ENCODE measurements around the gene MACROH2A1. TPM values are rescaled to one million over a fixed set of nuclear protein-coding genes. Genes with fewer than 3 reads are reported as not detected.

MACROH2A1 gene
- total RNA-seq, 1 donor from 2014 or later = 215 TPM

DNA sequence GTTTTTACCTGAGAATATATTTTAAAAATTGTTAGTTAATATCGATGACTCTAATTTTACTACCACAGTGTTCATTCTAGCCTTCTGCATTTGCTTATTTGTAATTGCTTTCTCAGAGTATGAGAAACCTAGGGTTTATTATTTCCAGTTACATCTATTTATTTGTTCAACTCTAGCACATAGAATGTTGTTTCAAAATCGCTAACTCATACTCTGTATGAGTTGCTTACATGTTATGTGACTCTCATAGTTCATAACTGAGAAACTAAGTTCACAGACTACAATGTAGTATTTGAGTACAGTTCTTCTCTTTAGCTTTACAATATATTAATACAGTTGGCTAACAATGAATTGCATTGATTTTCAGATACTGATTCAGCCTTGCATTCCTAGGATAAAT, 103.2 kb downstream of the MACROH2A1 start:
- Mint-ChIP-seq H3K27me3 (ENCODE audit: unreplicated experiment) (no peaks in the 10 kb centered on the region), H3K9me3 (ENCODE audit: unreplicated experiment) (no peaks in the 10 kb centered on the region), H3K4me1 (ENCODE audit: low read depth, unreplicated experiment) (no peaks in the 10 kb centered on the region), H3K27ac (ENCODE audit: unreplicated experiment) (no peak overlapping the region), H3K4me3 (ENCODE audit: unreplicated experiment) (no peak overlapping the region), H3K36me3 (ENCODE audit: unreplicated experiment) (no peaks in the 10 kb centered on the region)
- TF ChIP-seq, protein P1, sequence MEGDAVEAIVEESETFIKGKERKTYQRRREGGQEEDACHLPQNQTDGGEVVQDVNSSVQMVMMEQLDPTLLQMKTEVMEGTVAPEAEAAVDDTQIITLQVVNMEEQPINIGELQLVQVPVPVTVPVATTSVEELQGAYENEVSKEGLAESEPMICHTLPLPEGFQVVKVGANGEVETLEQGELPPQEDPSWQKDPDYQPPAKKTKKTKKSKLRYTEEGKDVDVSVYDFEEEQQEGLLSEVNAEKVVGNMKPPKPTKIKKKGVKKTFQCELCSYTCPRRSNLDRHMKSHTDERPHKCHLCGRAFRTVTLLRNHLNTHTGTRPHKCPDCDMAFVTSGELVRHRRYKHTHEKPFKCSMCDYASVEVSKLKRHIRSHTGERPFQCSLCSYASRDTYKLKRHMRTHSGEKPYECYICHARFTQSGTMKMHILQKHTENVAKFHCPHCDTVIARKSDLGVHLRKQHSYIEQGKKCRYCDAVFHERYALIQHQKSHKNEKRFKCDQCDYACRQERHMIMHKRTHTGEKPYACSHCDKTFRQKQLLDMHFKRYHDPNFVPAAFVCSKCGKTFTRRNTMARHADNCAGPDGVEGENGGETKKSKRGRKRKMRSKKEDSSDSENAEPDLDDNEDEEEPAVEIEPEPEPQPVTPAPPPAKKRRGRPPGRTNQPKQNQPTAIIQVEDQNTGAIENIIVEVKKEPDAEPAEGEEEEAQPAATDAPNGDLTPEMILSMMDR (IDR thresholded peaks at IDR 0.05; ENCODE audit: partially characterized antibody, unreplicated experiment) = no peak
- DNase-seq = no peak

DNA sequence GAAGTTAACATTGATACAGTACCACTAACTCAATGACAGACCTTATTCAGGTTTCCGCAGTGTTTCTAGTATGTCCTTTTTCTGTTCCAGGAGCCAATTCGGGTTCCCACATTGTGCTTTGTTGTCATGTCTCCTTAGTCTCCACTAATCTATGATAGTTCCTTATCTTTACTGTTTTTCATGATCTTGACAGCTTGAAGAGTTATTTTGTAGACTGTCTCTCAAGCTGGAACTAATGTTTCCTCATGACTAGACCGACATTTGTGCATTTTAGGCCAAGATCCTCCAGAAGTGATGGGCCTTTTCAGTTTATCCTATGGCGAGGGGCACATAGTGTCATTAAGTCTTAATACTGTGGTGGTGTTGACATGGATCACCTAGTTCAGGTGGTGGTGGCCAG, 104.2 kb downstream of the MACROH2A1 start:
- Mint-ChIP-seq H3K27ac (ENCODE audit: unreplicated experiment) (no peak overlapping the region), H3K4me3 (ENCODE audit: unreplicated experiment) (no peak overlapping the region), H3K4me1 (ENCODE audit: low read depth, unreplicated experiment) (no peaks in the 10 kb centered on the region), H3K9me3 (ENCODE audit: unreplicated experiment) (no peaks in the 10 kb centered on the region), H3K36me3 (ENCODE audit: unreplicated experiment) (no peaks in the 10 kb centered on the region), H3K27me3 (ENCODE audit: unreplicated experiment) (no peaks in the 10 kb centered on the region)
- TF ChIP-seq, protein P1 (IDR thresholded peaks at IDR 0.05; ENCODE audit: partially characterized antibody, unreplicated experiment) = no peak
- no peak for DNase-seq

DNA sequence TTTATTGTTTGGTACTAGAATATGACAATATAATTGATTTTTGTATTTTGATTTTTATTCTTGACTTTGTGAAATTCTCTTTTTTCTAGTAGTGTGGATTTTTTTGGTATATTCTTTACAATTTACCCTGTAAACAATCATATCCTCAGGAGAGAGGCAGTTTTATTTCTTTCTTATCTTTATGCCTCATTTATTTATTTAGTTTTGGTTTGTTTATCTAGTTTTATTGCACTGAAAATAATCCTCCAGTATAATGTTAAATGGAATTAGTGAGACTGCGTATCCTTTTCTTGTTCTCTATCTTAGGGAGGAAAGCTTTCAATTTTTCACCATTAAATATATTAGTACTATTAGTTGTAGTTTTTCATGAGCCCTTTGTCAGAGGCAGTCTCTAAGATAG, 109.4 kb downstream of the MACROH2A1 start:
- Mint-ChIP-seq H3K36me3 (ENCODE audit: unreplicated experiment) (no peaks in the 10 kb centered on the region), H3K9me3 (ENCODE audit: unreplicated experiment) (no peaks in the 10 kb centered on the region), H3K4me3 (ENCODE audit: unreplicated experiment) (no peak overlapping the region), H3K4me1 (ENCODE audit: low read depth, unreplicated experiment) (no peaks in the 10 kb centered on the region), H3K27ac (ENCODE audit: unreplicated experiment) (no peak overlapping the region), H3K27me3 (ENCODE audit: unreplicated experiment) (no peaks in the 10 kb centered on the region)
- TF ChIP-seq, protein P1 (IDR thresholded peaks at IDR 0.05; ENCODE audit: partially characterized antibody, unreplicated experiment) = no peak
- DNase-seq = no peak

DNA sequence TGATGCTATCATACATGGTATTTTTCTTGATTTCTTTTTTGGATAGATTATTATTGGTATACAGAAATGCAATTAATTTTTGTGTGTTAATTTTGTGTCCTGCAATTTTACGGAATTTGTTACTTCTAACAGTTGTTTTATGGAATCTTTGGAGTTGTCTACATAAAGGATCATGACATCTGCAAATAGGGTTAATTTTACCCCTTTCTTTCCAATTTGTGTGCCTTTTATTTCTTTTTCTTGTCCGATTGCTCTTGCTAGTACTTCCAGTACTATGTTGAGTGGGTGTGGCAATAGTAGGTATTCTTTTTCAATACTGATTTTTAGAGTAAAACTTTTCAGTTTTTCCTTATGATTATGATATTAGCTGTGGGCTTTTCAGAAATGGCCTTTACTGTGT, 111.5 kb downstream of the MACROH2A1 start:
- DNase-seq = no peak
- no peak overlapping the region for H3K27ac Mint-ChIP-seq (ENCODE audit: unreplicated experiment)
- no peak overlapping the region for H3K4me3 Mint-ChIP-seq (ENCODE audit: unreplicated experiment)
- no peaks in the 10 kb centered on the region for H3K27me3 Mint-ChIP-seq (ENCODE audit: unreplicated experiment)
- no peaks in the 10 kb centered on the region for H3K9me3 Mint-ChIP-seq (ENCODE audit: unreplicated experiment)
- H3K4me1 Mint-ChIP-seq (ENCODE audit: low read depth, unreplicated experiment) = no peaks in the 10 kb centered on the region
- TF ChIP-seq, protein P1 (IDR thresholded peaks at IDR 0.05; ENCODE audit: partially characterized antibody, unreplicated experiment) = no peak
- H3K36me3 Mint-ChIP-seq (ENCODE audit: unreplicated experiment) = no peaks in the 10 kb centered on the region

Other genes with a start within 250 kb of the MACROH2A1 start
- not detected for gene DCANP1, start 48.1 kb upstream of the MACROH2A1 start, total RNA-seq (ENCODE audit: unreplicated experiment)
- gene TIFAB, start 53.1 kb upstream of the MACROH2A1 start, total RNA-seq (ENCODE audit: unreplicated experiment) = not detected
- 222 TPM for gene NEUROG1, start 136.7 kb upstream of the MACROH2A1 start, total RNA-seq (ENCODE audit: unreplicated experiment)
- 0.32 TPM for gene CXCL14, start 179.8 kb upstream of the MACROH2A1 start, total RNA-seq (ENCODE audit: unreplicated experiment)

Measured in glutamatergic neuron (in vitro differentiated cells).